ENCODE data around the gene CHL1.

Gene CHL1

GRCh38 chr3:217948-218347 lies 21.4 kb downstream of the CHL1 start:
- DNase-seq (ENCODE audit: low read depth): no peak
- TF ChIP-seq CTCF (IDR thresholded peaks at IDR 0.05; ENCODE audit: low read depth, low read length) (no peak), POLR2A (IDR thresholded peaks at IDR 0.05; ENCODE audit: extremely low read depth, insufficient read length) (no peak), MAX (IDR thresholded peaks at IDR 0.05; ENCODE audit: low read depth, low read length) (no peak), MYC (IDR thresholded peaks at IDR 0.05; ENCODE audit: low read depth, low read length) (no peak)

GRCh38 chr3:228442-229182 lies 32.0 kb downstream of the CHL1 start:
- H3K4me3 ChIP-seq (ENCODE audit: low read depth, low read length): no peak overlapping the region
- TF ChIP-seq CTCF (IDR thresholded peaks at IDR 0.05; ENCODE audit: low read depth, low read length) (no peak), POLR2A (IDR thresholded peaks at IDR 0.05; ENCODE audit: extremely low read depth, insufficient read length) (no peak), MAX (IDR thresholded peaks at IDR 0.05; ENCODE audit: low read depth, low read length) (no peak), MYC (IDR thresholded peaks at IDR 0.05; ENCODE audit: low read depth, low read length) (no peak)
- DNase-seq (ENCODE audit: low read depth): no peak

More at GRCh38 chr3:217948-218347, 21.4 kb downstream of the CHL1 start:
- H3K4me3 ChIP-seq (ENCODE audit: low read depth, low read length): no peak overlapping the region

- no peak overlapping the region for H3K4me3 ChIP-seq (ENCODE audit: low read depth, low read length)
- no peak for DNase-seq (ENCODE audit: low read depth)
- TF ChIP-seq POLR2A (IDR thresholded peaks at IDR 0.05; ENCODE audit: extremely low read depth, insufficient read length) (no peak), MAX (IDR thresholded peaks at IDR 0.05; ENCODE audit: low read depth, low read length) (no peak), CTCF (IDR thresholded peaks at IDR 0.05; ENCODE audit: low read depth, low read length) (no peak), MYC (IDR thresholded peaks at IDR 0.05; ENCODE audit: low read depth, low read length) (no peak)
Measured at GRCh38 chr3:229183-229661, 32.7 kb downstream of the CHL1 start.

GRCh38 chr3:236881-237280 lies 40.3 kb downstream of the CHL1 start:
- no peak overlapping the region for H3K4me3 ChIP-seq (ENCODE audit: low read depth, low read length)
- TF ChIP-seq MAX (IDR thresholded peaks at IDR 0.05; ENCODE audit: low read depth, low read length) (no peak), CTCF (IDR thresholded peaks at IDR 0.05; ENCODE audit: low read depth, low read length) (no peak), MYC (IDR thresholded peaks at IDR 0.05; ENCODE audit: low read depth, low read length) (no peak), POLR2A (IDR thresholded peaks at IDR 0.05; ENCODE audit: extremely low read depth, insufficient read length) (no peak)
- DNase-seq (ENCODE audit: low read depth): no peak

GRCh38 chr3:242602-243355 lies 46.2 kb downstream of the CHL1 start:
- H3K4me3 ChIP-seq (ENCODE audit: low read depth, low read length): no peak overlapping the region
- no peak for DNase-seq (ENCODE audit: low read depth)
- TF ChIP-seq CTCF (IDR thresholded peaks at IDR 0.05; ENCODE audit: low read depth, low read length) (no peak), MAX (IDR thresholded peaks at IDR 0.05; ENCODE audit: low read depth, low read length) (no peak), POLR2A (IDR thresholded peaks at IDR 0.05; ENCODE audit: extremely low read depth, insufficient read length) (no peak), MYC (IDR thresholded peaks at IDR 0.05; ENCODE audit: low read depth, low read length) (no peak)

Measured in NB4 (cell line).